ENCODE measurements around the gene ELF3. TPM values are rescaled to one million over a fixed set of nuclear protein-coding genes. Genes with fewer than 3 reads are reported as not detected.
"Not testable (repeated sequence)": the region's sequence is repeated elsewhere in the genome, so short reads cannot be mapped to it uniquely, and the experiment has no call there.

ELF3 gene
- total RNA-seq = 10 to 100 TPM in 1 of 4 donors, 1 to 10 TPM in 3; 1.0 to 67.7 (median 2.0) TPM

DNA sequence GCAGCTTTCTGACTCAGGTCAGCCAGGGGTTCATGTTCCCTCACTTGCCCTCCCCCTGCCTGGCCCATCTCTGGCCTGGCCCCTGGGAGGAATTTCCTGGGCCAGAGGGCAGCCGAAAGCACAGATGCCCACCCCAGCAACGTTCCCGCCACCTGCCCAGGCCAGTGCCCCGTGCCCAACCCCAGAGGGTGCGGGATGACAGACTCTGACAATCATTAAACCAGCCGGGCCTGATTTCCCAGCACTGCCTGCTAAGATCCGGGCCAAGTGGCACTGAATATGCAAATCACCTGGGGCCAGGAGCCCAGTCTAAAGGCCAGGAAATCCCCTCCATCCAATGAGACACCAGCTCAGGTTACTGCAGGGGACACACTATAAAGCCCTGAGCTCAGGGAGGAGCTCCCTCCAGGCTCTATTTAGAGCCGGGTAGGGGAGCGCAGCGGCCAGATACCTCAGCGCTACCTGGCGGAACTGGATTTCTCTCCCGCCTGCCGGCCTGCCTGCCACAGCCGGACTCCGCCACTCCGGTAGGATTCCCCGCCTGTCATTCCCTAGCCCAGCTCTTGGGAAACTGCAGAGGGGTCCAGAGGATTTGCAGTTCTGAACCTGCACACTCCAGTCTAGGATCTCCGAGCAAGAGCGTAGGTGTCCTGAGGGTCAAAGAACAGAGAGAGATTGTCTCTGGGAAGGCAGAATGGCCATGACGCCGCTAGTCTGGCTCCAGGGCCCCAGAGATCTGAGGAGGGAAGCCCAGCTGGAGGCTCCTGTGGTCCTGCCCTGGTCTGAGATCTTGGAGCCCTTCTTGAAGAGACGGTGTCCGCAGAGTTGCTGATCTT lies at the start of gene ELF3:
ELF3 (plus strand) TSS at position 408 of the 836 bp plus-strand sequence. CDS start 550 bp downstream, outside the sequence.
- Histone ChIP-seq H3K27me3 (no peaks in the 10 kb centered on the region), H3K27ac (no peak within 1 kb of the TSS), H3K4me3 (no peak within 1 kb of the TSS), H3K36me3 (no peaks in the 10 kb centered on the region), H3K9me3 (no peaks in the 10 kb centered on the region), H3K4me1 (no peaks in the 10 kb centered on the region)
- TF ChIP-seq, protein P1, sequence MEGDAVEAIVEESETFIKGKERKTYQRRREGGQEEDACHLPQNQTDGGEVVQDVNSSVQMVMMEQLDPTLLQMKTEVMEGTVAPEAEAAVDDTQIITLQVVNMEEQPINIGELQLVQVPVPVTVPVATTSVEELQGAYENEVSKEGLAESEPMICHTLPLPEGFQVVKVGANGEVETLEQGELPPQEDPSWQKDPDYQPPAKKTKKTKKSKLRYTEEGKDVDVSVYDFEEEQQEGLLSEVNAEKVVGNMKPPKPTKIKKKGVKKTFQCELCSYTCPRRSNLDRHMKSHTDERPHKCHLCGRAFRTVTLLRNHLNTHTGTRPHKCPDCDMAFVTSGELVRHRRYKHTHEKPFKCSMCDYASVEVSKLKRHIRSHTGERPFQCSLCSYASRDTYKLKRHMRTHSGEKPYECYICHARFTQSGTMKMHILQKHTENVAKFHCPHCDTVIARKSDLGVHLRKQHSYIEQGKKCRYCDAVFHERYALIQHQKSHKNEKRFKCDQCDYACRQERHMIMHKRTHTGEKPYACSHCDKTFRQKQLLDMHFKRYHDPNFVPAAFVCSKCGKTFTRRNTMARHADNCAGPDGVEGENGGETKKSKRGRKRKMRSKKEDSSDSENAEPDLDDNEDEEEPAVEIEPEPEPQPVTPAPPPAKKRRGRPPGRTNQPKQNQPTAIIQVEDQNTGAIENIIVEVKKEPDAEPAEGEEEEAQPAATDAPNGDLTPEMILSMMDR (IDR thresholded peaks at IDR 0.05) = no peak
- peak in 1 of 2 donors; percentile 49 for TF ChIP-seq POLR2A (IDR thresholded peaks at IDR 0.05)
- DNase-seq = no peak
- intact Hi-C loops (cut with DNase I; ENCODE audit: low total_unique reads) = no loop called here

DNA sequence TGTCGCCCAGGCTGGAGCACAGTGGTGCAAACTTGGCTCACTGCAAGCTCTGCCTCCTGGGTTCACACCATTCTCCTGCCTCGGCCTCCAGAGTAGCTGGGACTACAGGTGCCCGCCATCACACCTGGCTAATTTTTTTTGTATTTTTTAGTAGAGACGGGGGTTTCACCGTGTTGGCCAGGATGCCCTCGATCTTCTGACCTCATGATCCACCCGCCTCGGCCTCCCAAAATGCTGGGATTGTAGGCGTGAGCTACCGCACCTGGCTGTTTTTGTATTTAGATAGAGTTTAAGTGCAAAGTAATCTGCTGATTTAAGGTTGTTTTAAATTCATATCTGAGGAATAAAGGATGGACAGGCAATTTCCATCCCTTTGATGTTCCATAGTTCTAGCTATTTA lies 48.0 kb upstream of the ELF3 start:
- H3K4me3 ChIP-seq; H3K36me3 ChIP-seq; H3K27ac ChIP-seq; H3K27me3 ChIP-seq; DNase-seq; H3K9me3 ChIP-seq; intact Hi-C loops (cut with DNase I; ENCODE audit: low total_unique reads); H3K4me1 ChIP-seq: not testable (repeated sequence)

DNA sequence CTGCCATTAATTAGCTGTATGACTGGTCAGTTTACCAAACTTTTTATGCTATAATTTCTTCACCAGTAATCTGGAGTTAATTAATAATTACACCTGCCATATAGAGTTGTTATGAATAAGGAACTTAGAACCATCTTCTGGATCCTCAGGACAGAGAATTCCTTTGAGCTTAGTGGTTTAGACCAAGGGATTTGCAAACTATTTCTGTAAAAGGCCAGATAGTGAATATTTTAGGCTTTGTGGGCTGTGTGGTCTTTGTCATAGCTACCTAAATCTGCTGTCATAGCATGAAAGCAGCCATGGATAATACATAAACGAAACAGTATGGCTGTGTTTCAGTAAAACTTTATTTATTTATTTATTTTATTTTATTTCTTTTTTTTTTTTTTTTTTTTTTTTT lies 46.1 kb upstream of the ELF3 start:
- H3K4me1 ChIP-seq = no peaks in the 10 kb centered on the region
- no peaks in the 10 kb centered on the region for H3K27me3 ChIP-seq
- intact Hi-C loops (cut with DNase I; ENCODE audit: low total_unique reads) = no loop called here
- H3K36me3 ChIP-seq = no peaks in the 10 kb centered on the region
- TF ChIP-seq POLR2A (IDR thresholded peaks at IDR 0.05) = no peak
- TF ChIP-seq, protein P1 (IDR thresholded peaks at IDR 0.05) = no peak
- no peaks in the 10 kb centered on the region for H3K9me3 ChIP-seq
- no peak overlapping the region for H3K4me3 ChIP-seq
- no peak for DNase-seq
- no peak overlapping the region for H3K27ac ChIP-seq

DNA sequence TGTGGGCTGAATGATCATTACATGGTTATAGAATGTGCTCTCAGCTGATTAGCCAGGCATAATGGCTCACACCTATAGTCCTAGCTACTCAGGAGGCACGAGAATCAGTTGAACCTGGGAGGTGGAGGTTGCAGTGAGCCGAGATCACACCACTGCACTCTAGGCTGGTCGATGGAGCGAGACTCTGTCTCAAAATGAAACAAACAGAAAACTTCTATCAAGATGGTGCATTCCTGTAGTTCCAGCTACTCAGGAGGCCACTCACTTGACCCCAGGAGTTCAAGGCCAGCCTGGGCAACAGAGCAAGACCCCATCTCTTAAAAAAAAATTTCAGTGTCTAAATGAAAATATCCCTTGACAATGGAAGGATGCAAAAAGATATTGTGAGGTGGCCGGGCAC lies 44.2 kb upstream of the ELF3 start:
- DNase-seq = no peak
- Histone ChIP-seq H3K27me3 (no peaks in the 10 kb centered on the region), H3K4me1 (no peaks in the 10 kb centered on the region), H3K27ac (no peak overlapping the region), H3K36me3 (no peaks in the 10 kb centered on the region), H3K4me3 (no peak overlapping the region), H3K9me3 (no peaks in the 10 kb centered on the region)
- TF ChIP-seq POLR2A (IDR thresholded peaks at IDR 0.05) = no peak
- TF ChIP-seq, protein P1 (IDR thresholded peaks at IDR 0.05) = no peak
- intact Hi-C loops (cut with DNase I; ENCODE audit: low total_unique reads) = no loop called here

DNA sequence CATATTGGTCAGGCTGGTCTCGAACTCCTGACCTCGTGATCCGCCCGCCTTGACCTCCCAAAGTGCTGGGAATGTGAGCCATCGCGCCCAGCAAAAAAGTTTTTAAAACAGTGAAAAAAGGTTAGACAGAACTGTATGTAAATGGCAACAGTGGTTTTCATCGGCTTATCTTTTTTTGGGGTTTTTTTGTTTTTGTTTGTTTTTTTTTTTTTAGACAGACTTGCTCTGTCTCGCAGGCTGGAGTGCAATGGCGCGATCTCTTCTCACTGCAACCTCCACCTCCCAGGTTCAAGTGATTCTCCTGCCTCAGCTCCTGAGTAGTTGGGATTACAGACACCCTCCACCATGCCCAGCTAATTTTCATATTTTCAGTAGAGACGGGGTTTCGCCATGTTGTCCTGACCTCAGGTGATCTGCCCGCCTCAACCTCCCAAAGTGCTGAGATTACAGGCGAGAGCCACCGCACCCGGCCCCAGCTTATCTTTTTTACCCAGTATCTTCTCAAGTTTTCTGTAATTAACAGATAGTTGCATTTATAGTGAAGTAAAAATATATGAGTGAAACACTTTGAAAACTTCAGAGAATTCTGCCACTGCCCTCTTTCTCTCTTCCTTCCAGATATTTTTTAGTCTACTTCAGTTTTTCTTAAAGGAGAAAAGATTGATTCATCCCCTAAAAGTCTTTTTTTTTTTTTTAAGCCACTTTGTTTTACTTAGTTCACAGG lies 42.0 kb upstream of the ELF3 start:
- DNase-seq = no peak
- intact Hi-C loops (cut with DNase I; ENCODE audit: low total_unique reads) = no loop called here
- Histone ChIP-seq H3K27me3 (no peaks in the 10 kb centered on the region), H3K4me3 (no peak overlapping the region), H3K4me1 (no peaks in the 10 kb centered on the region), H3K9me3 (no peaks in the 10 kb centered on the region), H3K27ac (no peak overlapping the region), H3K36me3 (no peaks in the 10 kb centered on the region)
- TF ChIP-seq, protein P1 (IDR thresholded peaks at IDR 0.05) = no peak
- no peak for TF ChIP-seq POLR2A (IDR thresholded peaks at IDR 0.05)

All from uterus (tissue), 4 donors.